Measurements from ENCODE around the gene NOX3.
"Not testable (repeated sequence)": the region's sequence is repeated elsewhere in the genome, so short reads cannot be mapped to it uniquely, and the experiment has no call there.

Gene NOX3, protein sequence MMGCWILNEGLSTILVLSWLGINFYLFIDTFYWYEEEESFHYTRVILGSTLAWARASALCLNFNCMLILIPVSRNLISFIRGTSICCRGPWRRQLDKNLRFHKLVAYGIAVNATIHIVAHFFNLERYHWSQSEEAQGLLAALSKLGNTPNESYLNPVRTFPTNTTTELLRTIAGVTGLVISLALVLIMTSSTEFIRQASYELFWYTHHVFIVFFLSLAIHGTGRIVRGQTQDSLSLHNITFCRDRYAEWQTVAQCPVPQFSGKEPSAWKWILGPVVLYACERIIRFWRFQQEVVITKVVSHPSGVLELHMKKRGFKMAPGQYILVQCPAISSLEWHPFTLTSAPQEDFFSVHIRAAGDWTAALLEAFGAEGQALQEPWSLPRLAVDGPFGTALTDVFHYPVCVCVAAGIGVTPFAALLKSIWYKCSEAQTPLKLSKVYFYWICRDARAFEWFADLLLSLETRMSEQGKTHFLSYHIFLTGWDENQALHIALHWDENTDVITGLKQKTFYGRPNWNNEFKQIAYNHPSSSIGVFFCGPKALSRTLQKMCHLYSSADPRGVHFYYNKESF

DNA sequence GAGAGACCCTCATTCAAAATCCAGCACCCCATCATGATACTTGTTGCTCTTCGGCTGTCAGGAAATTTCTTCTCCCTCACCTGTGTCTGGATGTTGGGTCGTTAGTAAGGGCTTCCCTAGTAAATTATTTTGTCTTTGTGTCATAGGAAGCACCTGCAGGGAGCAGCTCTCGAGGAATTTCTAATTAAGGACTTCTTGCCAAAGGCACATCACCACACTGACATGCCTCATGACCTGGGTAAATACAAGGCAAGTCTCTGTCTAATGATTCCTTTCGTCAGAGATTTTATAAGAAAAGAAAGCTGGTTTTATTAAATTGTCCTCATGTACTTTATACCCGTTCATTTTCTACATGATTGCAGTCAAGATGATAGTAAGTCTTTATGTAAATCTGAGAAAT is at the start of gene NOX3:
NOX3 (minus strand) TSS at position 74 of the 400 bp plus-strand sequence; CDS start at position 35, 39 bp downstream.
- DNase-seq (ENCODE audit: low read depth) = no peak

DNA sequence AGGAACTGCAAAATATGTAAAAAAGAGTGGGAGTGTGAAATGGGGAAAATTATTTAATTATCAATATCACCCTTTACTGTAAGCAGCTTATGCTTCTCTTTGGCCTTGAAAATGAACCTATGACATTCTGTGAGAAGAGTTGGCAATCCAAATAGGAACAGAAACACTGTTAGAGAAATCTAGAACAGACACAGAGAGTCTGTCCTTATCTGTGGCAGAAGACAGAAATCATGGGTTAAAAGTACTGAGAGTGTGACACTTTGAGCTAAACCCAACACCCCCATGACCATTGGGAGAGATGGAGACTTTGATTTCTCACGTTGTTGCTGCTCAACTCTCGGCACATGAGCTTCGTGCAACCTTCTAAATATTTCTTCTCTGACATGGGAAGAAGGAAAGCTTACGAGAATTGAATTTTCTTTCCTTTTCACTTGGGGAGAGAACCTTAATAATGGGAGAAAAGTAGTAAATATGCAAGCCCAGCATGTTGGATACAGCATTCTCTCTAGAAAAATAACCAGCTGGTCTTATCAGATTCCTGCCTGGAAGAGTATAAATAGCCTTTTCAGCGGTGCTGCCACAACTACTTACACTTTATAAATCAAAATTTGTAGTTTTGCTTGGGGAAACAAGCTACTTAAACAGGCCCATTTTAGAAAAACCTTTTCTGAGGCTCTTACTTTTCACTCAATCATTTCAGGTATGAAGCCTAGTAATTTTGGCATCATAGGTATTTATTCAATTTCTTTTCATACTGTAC is 49.4 kb upstream of the NOX3 start:
- DNase-seq (ENCODE audit: low read depth) = no peak

DNA sequence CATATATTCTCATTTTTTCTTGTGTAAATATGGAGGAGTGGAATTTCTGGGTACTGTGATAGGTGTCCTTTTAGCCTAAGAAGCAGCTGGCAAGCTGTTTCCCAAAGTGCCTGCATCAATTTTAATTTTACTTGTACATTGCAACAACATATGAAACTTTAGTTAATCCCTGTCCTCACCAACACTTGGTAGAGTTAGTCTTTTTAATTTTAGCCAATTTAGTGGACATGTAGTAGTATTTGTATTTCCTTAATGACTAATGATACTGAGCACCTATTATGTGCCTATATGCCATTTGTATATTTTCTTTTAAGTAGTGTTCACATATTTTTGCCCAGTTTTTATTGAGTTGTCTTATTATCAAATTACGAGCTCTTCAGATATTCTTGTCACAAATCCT is 46.8 kb upstream of the NOX3 start:
- no peak for DNase-seq (ENCODE audit: low read depth)

DNA sequence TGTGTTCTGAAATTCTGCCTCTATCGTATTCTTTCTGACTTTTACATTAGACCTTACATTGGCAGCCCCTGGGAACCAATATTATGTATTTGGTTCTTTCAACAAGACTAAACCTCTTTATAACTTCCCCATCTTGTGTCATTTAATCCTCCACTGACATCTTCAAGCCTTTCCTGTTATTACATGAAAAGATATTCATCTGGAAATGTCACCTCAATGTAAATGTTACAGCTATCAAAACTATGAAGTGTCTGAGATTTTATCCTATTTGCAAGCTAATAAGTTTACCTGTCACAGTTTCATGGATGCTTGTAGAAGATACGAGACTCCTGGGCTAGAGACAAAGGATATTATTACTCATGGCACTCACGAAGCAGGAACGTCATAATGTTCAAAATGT is 43.9 kb upstream of the NOX3 start:
- DNase-seq (ENCODE audit: low read depth) = no peak

DNA sequence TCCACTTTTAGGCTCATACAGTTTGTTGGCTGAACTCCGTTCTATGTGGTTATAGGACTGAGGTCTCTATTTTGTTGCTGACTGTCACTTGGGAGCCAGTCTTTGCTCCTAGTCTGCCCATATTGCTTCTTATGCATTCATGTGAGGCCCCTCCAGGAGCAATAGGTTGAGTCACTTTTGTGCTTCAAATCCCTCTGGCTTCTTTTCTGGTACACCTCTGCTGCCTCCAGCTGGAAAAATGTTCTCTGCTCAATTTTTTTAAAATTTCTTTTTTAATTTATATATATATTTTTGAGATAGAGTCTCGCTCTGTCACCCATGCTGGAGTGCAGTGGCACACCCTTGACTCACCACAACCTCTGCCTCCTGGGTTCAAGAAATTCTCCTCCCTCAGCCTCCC is 42.7 kb upstream of the NOX3 start:
- no peak for DNase-seq (ENCODE audit: low read depth)

DNA sequence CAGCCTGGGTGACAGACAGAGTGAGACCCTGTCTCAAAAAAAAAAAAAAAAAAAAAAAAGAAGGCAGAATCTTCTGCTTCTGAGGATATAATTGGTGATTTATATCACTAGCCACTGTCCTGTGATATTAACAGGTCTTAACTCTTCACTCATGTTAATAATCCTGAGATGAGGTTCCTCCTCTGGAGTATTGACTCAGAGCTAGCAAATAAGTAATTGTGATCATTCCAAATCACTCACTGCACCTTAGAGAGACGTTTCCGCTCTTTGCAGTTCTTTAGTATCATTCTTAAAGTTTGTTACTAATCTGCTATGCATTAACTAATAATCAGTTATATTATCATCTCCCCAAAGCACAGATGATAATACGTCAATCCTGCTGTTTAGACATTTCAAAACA is 41.6 kb upstream of the NOX3 start:
- no peak for DNase-seq (ENCODE audit: low read depth)

DNA sequence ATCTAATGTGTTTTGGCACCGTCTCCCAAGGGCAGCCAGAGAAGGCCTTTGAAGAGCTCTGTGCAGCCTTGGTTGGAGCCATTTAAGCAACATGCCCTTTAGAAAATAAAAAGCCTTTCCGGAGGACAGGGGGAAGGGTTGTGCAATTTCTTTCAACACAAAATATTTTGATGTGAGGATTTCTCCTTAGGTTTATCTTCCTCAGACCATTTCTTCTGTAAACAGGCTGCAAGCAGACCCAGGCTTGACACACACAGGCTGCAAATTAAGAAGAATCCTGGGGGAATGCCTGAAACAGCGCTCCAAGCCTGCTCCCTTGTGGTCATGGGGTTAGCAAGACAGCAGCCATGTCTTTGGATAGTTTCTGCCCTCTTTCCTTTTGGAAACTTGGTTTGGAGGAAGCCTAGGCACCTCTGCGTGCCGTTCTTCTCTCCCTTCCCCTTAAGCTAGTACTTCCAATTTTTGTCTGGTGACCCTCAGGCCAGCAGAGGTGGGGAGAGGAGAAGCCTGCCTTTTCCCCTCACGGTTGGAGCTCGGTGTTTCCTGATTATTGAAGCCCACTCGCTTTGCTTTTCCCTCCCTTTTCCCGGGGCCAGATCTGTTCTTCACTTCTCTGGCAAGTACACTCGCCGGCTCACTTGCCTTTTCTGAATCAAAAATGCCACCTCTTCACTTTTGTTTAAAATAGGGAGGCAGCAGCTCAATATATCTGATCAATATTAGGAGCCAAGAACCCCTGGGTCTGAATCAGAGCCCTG is 39.6 kb upstream of the NOX3 start:
- DNase-seq (ENCODE audit: low read depth) = no peak

DNA sequence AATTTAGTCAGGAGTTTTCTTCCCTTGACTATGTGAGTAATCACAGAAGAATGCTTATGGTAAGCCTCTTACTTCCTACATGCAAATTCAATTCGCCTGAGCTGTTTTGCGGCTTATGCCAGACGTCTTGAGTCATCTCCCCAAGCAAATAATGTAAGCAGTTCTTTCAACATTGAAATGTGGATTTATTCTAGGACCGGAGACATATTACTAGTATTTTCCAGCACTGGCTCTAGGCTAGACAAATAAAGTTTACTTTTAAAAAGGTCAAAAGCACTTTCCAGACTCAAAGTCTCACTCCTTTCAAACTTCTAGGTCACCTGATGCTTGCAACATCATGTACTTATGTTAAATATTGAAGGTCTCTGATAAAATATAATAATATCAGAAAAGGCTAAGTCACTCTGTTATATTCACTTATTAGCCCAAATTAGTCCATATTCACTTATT is 38.1 kb upstream of the NOX3 start:
- DNase-seq (ENCODE audit: low read depth) = no peak

DNA sequence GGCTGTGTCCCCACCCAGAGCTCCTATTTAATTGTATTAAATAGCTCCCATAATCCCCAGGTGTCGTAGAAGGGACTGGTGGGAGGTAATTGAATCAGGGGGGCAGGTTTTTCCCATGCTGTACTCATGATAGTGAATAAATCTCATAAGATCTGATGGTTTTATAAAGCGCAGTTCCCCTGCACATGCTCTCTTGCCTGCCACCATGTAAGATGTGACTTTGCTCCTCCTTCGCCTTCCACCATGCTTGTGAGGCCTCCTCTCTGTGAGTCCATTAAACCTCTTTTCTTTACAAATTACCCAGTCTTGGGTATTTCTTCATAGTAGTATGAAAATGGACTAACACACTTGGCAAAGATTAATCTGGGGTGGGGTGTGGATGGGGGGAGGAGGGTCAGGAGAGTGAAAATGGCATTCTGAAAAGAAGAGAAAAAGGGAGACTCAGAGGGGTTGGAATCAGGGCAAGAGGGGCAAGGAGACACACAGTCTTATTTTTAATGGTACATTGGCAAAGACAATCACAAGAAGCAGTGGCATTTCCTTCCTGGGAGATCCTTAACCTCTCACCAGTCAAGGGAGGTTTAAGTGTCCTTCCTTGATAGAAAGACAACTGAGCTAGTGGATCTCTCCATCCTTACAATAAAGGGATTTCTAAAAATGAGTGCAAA is 37.5 kb upstream of the NOX3 start:
- DNase-seq (ENCODE audit: low read depth) = no peak

DNA sequence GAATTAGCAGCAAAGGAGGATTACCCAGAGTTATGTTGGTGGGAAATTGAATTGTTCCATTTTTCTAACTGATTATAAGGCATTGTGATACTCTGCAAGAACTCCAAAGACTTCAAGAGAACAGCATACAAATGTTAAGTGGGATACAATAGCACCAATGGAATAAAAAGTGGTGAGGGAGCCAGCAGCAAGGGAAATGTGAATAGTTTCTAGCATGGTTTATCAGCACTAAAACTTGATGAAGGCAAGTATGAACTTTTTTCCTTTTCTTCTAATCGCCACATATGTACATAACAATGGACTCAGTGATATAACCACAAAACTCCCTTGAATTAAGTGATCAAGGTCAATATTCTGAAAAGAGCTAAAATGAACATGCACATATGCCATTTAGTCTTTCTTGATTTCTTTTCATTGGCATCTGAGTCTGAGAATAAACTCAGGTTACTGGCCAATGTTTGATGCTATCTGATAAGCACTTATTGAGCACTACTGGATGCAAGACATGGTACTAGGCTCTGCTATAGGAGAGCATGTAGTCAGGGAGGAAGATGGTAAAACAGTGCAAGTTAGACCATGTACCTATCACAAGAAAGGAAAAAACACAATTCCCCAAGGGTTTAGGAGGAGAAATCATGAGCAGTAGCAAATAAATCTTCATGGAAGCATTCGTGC is 36.6 kb upstream of the NOX3 start:
- no peak for DNase-seq (ENCODE audit: low read depth)

DNA sequence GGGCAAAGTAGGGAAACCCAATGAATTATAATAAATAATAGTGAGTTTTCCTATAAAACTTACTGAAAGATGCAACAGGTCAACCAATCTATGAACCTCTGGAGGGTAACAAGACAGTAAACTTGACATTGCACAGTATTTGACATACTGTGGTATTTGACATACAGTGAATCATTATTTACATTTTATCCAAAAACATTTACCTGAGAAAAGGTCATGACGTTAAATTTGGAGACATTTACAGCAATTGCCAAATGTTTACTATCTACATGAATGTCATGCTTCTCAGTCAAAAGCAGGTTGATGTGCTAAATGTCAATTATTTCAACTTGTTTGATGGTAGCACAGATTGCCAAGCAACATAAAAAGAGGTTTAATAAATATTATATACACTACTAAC is 35.8 kb upstream of the NOX3 start:
- DNase-seq (ENCODE audit: low read depth) = no peak

DNA sequence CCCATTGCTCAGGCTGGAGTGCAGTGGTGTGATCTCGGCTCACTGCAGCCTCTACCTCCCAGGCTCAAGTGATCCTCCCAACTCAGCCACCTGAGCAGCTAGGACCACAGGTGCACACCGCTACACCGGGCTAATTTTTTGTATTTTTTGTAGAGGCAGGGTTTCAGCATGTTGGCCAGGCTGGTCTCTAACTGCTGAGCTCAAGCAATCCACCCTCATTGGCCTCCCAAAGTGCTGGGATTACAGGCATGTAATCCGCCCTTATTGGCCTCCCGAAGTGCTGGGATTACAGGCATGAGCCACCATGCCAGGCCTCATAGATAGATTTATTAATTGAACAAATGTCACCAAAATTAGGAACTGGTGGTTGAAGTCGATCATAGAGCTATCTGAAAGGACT is 32.6 kb upstream of the NOX3 start:
- DNase-seq (ENCODE audit: low read depth) = not testable (repeated sequence)

DNA sequence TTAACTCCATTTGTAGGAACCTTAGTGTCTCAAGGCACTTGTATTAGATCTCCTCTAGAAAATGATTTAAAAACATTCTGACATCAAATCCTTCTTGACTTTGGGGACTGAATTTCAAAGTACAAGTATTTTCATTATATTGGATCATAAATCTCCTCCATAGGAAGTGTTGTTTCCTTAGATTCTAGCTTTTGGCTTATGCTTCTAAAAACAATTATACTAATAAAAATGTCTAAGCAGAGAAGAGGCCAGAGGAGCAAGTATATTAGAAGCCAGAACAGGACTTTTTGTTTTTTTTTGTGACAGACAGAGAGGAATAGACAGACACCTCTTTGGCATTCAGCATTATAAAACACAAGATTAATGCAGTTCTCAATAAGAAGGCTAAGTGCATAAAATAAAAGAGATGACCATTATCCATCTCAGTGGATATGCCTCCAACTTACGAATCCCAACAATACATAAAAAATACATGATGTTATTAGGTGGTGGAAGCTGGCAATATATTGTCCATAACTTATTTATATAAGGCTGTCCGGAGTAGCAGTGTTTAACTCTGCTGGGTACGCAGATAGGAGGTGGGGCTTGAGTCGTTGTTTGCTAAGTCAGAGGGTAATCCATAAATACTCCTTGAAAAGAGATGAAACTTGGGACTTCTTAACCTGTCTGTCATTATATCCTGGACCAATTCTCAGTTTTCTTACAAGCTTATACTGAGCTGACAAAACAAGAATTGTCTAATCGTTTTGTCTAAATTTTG is 31.9 kb upstream of the NOX3 start:
- no peak for DNase-seq (ENCODE audit: low read depth)

DNA sequence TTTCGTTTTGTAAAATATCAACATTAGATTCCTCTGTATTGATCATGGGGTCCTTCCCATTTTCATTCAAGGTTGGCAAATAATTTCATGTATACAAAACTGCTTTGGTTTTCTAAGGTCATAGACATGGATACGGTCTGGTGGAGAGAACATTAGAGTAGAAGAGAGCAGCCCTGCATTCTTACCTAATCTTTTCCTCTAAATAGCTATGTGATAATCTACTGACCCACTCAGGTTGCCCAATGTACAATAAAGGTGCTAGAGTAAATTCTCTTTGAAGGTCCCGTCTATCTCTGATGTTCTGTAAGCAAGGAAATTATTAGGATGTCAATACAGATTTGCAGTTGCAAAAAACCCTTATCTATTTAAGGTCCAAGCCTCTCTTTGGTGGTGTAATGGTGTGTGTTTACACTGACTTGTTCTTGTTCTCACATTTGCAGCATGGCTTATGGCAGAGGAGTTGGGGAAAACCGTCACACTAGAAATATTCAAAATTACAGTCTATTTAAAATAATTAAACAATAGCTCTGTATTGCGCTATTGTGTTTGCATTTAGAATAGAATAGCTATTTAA is 31.2 kb upstream of the NOX3 start:
- DNase-seq (ENCODE audit: low read depth) = no peak

DNA sequence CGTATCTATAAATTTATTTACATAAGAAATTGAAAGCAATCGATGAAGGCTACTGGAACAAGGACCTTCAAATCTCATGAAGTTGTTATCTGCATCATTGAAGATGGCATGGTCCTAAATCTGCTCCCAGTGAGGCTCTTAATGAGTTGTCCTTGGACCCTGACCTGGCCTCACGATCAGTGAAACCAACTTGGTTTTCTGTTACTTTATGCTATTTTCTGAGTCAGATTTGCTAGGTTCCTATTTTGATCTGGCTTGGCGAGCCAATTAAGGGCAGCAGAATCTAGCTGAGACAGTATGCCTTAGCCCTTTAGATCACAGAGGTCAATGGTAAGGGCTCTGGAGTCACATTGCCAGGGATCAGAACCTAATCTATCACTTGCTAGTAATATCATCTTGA is 30.1 kb upstream of the NOX3 start:
- no peak for DNase-seq (ENCODE audit: low read depth)

DNA sequence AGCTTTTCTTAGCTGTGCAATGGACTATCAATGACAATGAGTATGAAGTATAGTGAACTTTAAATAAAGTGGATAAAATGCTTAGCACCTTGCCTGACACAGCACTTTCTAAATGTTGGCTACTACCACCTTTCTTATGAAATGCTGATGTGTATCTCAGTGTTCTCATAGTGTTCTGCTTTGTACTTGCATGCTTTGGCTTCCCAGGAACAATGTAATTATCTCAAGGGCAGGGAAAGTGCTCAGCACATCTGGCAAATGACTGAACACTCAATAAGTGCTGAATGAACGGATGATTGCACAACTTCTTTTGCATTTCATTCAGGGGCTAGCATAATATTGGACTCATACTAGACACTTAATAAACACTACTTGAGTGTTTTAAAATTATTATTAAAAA is 28.2 kb upstream of the NOX3 start:
- no peak for DNase-seq (ENCODE audit: low read depth)

DNA sequence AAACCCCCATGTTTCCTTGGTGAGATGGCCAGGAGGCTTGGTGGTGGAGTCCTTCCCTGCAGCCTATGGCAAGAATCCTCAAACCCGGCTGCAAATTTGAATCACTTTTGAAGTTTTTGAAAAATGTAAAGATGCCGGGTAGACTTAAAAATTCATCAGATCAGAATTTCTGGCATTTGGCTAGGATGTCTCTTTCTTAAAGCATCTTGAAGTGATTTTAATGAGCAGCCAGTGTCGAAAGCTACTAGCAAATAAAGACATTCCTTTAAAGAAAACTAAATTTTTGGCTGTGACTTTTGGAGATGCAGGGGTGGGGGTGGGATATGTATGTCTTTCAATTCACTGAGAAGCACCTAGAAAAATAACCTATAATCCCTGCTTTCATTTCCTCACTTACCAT is 25.6 kb upstream of the NOX3 start:
- DNase-seq (ENCODE audit: low read depth) = no peak

DNA sequence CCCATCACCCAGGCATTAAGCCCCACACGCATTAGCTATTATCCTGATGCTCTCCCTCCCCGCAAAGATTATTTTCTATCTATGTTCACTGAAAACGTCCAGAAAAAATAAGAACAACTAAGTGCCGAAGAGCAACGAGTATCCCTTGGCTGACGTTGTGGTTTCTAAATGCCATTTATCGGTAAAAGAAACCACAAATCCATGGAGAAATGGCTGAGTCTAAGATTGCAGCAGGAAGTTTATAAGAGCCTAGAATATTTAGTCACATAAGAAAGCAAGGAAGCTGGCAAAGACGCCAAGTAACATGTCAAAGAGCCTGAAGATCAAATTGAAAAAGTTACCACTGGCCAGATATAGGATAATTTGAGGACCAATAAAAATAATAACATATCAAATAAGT is 18.1 kb upstream of the NOX3 start:
- no peak for DNase-seq (ENCODE audit: low read depth)

DNA sequence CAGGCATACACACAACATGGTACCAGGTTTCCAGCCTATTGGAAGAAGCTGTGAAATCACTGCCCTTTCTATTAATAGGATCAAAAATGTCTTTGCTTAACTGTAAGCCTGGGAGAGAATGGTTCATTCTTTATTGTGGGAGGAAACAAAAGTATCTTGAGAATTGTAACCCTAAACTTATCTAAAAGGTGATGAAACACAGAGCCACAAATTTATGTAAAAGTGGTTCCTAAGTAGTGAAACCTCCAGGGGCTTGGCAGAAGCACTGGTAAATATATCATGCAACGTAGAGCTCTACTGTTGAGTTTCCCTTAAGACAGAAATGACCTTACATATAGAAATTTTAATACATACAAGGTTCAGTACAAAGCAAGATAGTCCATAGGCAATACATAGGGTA is 17.2 kb upstream of the NOX3 start:
- no peak for DNase-seq (ENCODE audit: low read depth)

DNA sequence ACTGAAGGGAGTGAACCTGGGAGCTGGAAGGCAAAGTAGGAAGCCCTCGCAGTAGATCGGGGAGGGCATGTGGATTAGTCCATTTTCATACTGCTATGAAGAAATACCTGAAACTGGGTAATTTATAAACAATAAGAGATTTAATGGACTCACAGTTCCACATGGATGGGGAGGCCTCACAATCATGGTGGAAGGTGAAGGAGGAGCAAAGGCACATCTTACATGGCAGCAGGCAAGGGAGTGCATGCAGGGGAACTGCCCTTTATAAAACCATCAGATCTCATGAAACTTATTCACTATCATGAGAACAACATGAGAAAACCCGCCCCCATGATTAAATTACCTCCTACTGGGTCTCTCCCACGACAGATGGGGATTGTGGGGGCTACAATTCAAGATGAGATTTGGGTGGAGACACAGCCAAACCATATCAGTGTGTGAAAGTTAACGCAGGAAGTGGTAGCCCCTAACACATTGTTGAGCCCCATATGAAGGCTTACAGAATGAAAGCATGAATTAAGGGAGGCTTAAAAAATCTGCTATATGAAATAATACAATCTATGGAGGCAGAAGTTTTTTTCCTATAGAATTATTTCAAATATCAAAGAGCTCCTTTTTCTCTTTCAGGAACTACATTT is 15.5 kb upstream of the NOX3 start:
- not testable (repeated sequence) for DNase-seq (ENCODE audit: low read depth)
